MCF 10A (cell line): ENCODE data around the gene P3H2. TPM values are rescaled to one million over a fixed set of nuclear protein-coding genes. Genes with fewer than 3 reads are reported as not detected.

Experiments used
- BruUV-seq: library from RNA; stranded (reverse); fragments of 400-500 nt; replicated peaks from 2 replicates; lab custom pipeline; 2021; lab: Mats Ljungman, UMichigan
- CTCF ChIA-PET: fragments of 300-600 bp; sonication (Branson Sonifier 250); formaldehyde crosslinking; extraction: SDS; loops from one replicate; lab custom pipeline; 2021; ENCODE audit warnings: antibody characterized with exemption, inconsistent platforms; lab: Yijun Ruan, JAX
- POLR2A ChIA-PET: fragments of 300-600, 350-650 bp; sonication (Branson Sonifier 250); formaldehyde crosslinking; extraction: SDS; loops from one replicate; lab custom pipeline; 2020; ENCODE audit warnings: antibody characterized with exemption, inconsistent platforms; lab: Yijun Ruan, JAX
- DNase-seq: peaks from one replicate; pipeline ENCODE4 v3.0.0-alpha.2; 2018; ENCODE audit not compliant: unreplicated experiment
- H3K27ac Mint-ChIP-seq: one replicate; pipeline ENCODE4 v1.8.0; 2022; ENCODE audit warnings: mild to moderate bottlenecking, low read depth, mixed read lengths; ENCODE audit not compliant: unreplicated experiment
- H3K27me3 Mint-ChIP-seq: one replicate; pipeline ENCODE4 v1.8.0; 2022; ENCODE audit warnings: mixed read lengths; ENCODE audit not compliant: insufficient read depth, unreplicated experiment
- H3K36me3 Mint-ChIP-seq: one replicate; pipeline ENCODE4 v1.8.0; 2022; ENCODE audit warnings: mild to moderate bottlenecking, moderate library complexity, mixed read lengths; ENCODE audit not compliant: insufficient read depth, unreplicated experiment
- H3K4me1 Mint-ChIP-seq: one replicate; pipeline ENCODE4 v1.8.0; 2022; ENCODE audit warnings: mixed read lengths; ENCODE audit not compliant: insufficient read depth, unreplicated experiment
- H3K4me3 Mint-ChIP-seq: one replicate; pipeline ENCODE4 v1.8.0; 2022; ENCODE audit warnings: mild to moderate bottlenecking, moderate library complexity, mixed read lengths; ENCODE audit not compliant: unreplicated experiment
- H3K9me3 Mint-ChIP-seq: one replicate; pipeline ENCODE4 v1.8.0; 2022; ENCODE audit warnings: mixed read lengths; ENCODE audit not compliant: unreplicated experiment
- intact Hi-C: fragments of 100-400 bp; cut with micrococcal nuclease; formaldehyde crosslinking; loops from 2 replicates; pipeline ENCODE4 v1.14.1; 2022
- total RNA-seq: library from RNA; stranded (reverse); gene quantifications from 2 replicates; pipeline ENCODE4 v1.2.3, GENCODE V29; 2022
- TF ChIP-seq, protein P1 (sequence below): fragments of 200-600 bp; IDR thresholded peaks from one replicate; pipeline ENCODE4 v1.8.0; 2022; ENCODE audit warnings: antibody characterized with exemption, mild to moderate bottlenecking; ENCODE audit not compliant: unreplicated experiment

Gene P3H2
- total RNA-seq, 1 experiment from 2014 or later, result 60.2 TPM

DNA sequence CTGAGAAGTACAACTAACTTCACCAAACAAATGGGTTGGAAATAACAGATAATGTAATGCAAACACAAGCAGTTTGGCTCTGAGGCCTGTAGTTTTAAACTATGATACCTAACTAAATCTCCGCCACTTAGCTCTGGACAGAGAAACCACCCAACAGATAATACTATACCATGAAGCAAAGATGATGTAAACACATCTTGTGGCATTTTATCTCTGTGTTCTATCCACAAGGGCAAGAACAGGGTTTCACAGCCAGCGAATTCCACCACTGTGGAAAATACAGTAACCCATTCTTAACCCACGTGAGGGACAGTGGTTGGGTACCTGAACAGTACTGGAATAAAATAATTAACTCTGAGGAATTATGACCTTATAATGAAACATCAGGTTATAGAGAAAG is 93.6 kb downstream of the P3H2 start:
- intact Hi-C loops, result no loop called here
- ChIA-PET CTCF (interaction anchor here (0.9 to 1.0 kb wide), 2 partner anchors 10 to 18 kb away, joined by 3 read pairs; no protein-coding TSS in a partner anchor), POLR2A (no interaction called here)
- Mint-ChIP-seq H3K9me3 (no peaks in the 10 kb centered on the region), H3K4me3 (no peak overlapping the region), H3K4me1 (peaks cover 7% of the 10 kb centered on the region), H3K27me3 (no peaks in the 10 kb centered on the region), H3K36me3 (no peaks in the 10 kb centered on the region), H3K27ac (no peak overlapping the region)
- no peak for DNase-seq
- BruUV-seq, result no TSS peak
- TF ChIP-seq, protein P1, sequence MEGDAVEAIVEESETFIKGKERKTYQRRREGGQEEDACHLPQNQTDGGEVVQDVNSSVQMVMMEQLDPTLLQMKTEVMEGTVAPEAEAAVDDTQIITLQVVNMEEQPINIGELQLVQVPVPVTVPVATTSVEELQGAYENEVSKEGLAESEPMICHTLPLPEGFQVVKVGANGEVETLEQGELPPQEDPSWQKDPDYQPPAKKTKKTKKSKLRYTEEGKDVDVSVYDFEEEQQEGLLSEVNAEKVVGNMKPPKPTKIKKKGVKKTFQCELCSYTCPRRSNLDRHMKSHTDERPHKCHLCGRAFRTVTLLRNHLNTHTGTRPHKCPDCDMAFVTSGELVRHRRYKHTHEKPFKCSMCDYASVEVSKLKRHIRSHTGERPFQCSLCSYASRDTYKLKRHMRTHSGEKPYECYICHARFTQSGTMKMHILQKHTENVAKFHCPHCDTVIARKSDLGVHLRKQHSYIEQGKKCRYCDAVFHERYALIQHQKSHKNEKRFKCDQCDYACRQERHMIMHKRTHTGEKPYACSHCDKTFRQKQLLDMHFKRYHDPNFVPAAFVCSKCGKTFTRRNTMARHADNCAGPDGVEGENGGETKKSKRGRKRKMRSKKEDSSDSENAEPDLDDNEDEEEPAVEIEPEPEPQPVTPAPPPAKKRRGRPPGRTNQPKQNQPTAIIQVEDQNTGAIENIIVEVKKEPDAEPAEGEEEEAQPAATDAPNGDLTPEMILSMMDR, result no peak

DNA sequence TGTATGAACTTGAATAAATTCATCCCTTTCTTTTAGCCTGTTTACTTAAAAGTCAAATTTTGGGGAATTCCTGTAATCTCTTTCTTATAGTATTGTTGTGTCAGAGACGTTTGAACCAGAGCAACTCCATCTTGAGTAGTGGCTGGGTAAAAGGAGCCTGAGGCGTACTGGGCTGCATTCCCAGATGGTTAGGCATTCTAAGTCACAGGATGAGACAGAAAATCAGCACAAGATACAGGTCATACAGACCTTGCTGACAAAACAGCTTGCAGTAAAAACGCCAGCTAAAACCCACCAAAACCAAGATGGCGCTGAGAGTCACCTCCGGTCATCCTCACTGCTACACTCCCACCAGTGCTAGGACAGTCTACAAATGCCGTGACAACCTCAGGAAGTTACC is 94.5 kb downstream of the P3H2 start:
- Mint-ChIP-seq H3K4me3 (no peak overlapping the region), H3K27ac (no peak overlapping the region), H3K9me3 (no peaks in the 10 kb centered on the region), H3K4me1 (peaks cover 5% of the 10 kb centered on the region), H3K36me3 (no peaks in the 10 kb centered on the region), H3K27me3 (no peaks in the 10 kb centered on the region)
- TF ChIP-seq, protein P1, result no peak
- no peak for DNase-seq
- POLR2A ChIA-PET, result interaction anchor here (0.7 to 1.6 kb wide), 3 partner anchors 19 to 94 kb away, joined by 3 to 15 read pairs (median 5); partner anchors contain the start of gene P3H2
- no TSS peak for BruUV-seq
- intact Hi-C loops, result no loop called here
- CTCF ChIA-PET, result interaction anchor here (1.5 kb wide), 1 partner anchor 9 kb away, joined by 3 read pairs; no protein-coding TSS in a partner anchor

DNA sequence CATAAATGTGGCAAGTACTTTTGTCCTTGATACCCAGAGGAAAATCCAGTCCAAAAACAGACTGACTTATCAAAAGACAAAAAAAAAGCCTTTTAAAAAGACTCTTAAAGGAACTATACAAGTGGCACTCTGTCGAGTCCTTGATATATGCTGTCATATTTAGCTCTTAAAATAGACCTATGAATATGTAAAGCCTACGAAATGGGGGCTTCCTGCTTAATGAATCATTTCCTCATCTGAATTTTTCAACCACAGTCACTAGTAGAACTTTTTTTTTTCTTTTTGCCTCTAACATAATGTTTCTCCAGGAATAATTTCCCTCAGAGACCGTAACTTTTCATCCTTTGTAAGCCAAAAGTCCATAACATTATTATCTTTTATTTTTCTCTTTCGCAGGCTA is 95.8 kb downstream of the P3H2 start:
- CTCF ChIA-PET, result interaction anchor here (0.7 to 1.5 kb wide), 3 partner anchors 8 to 499 kb away, joined by 3 to 6 read pairs (median 5); partner anchors contain the start of gene P3H2
- BruUV-seq, result no TSS peak
- intact Hi-C loops, result no loop called here
- POLR2A ChIA-PET, result interaction anchor here (0.7 to 1.6 kb wide), 7 partner anchors 12 to 144 kb away, joined by 3 to 15 read pairs (median 4); partner anchors contain the start of gene P3H2
- DNase-seq, result no peak
- TF ChIP-seq, protein P1, result no peak
- Mint-ChIP-seq H3K9me3 (no peaks in the 10 kb centered on the region), H3K27me3 (no peaks in the 10 kb centered on the region), H3K4me1 (peaks cover 5% of the 10 kb centered on the region), H3K4me3 (no peak overlapping the region), H3K27ac (no peak overlapping the region), H3K36me3 (no peaks in the 10 kb centered on the region)

DNA sequence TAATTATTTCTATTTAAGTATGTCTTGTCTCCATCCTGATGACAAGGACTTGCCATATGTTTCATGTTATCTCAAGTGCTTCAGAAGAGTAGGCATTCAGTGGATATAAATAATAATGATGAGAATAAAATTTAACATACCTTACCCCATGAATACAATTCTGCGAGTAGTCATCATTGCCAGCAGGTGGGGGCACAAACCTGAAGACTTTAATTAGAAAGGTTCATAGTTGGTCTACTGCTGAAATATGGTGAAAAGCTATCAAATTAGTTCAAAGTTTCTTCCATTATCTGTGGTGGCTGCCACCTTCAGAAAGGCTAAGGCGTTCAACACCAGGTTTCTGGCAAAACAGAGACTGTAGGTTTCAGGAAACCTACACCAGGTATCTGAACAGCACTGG is 100.9 kb downstream of the P3H2 start:
- Mint-ChIP-seq H3K27ac (no peak overlapping the region), H3K36me3 (no peaks in the 10 kb centered on the region), H3K4me1 (peaks cover 11% of the 10 kb centered on the region), H3K9me3 (no peaks in the 10 kb centered on the region), H3K27me3 (no peaks in the 10 kb centered on the region), H3K4me3 (no peak overlapping the region)
- intact Hi-C loops, result loop anchor here (5.0 kb wide), 2 partner anchors 362 to 677 kb away; no protein-coding TSS in a partner anchor
- peak; percentile 18 for DNase-seq
- no TSS peak for BruUV-seq
- TF ChIP-seq, protein P1, result no peak
- ChIA-PET POLR2A (no interaction called here), CTCF (interaction anchor here (0.6 to 1.4 kb wide), 3 partner anchors 49 to 177 kb away, joined by 3 to 7 read pairs (median 3); no protein-coding TSS in a partner anchor)
